Sigmoid colon (tissue), 7 donors: ENCODE results near the gene FAM118A. TPM values are rescaled to one million over a fixed set of nuclear protein-coding genes. Genes with fewer than 3 reads are reported as not detected.
"Not testable (repeated sequence)": the region's sequence is repeated elsewhere in the genome, so short reads cannot be mapped to it uniquely, and the experiment has no call there.

Source experiments
- DNase-seq: peaks from one replicate; pipeline ENCODE4 v3.0.0-alpha.2; 2019
- H3K27ac ChIP-seq, 4 donors: fragments of 200-600 bp; sonication (generic); one replicate each; pipeline ENCODE4 v1.5.1; 2016 to 2019; ENCODE audit warnings: mild to moderate bottlenecking in 1 of 4
- H3K27me3 ChIP-seq, 3 donors: fragments of 200-600 bp; sonication (generic); one replicate each; pipeline ENCODE4 v1.5.1; 2019; ENCODE audit warnings: mild to moderate bottlenecking in 1 of 3
- H3K36me3 ChIP-seq, 4 donors: fragments of 200-600 bp; sonication (generic); one replicate each; pipeline ENCODE4 v1.5.1; 2016 to 2019
- H3K4me1 ChIP-seq, 4 donors: fragments of 200-600 bp; sonication (generic); one replicate each; pipeline ENCODE4 v1.5.1; 2017 to 2019
- H3K4me3 ChIP-seq, 4 donors: fragments of 200-600 bp; sonication (generic); one replicate each; pipeline ENCODE4 v1.5.1; 2017 to 2019; ENCODE audit warnings: mild to moderate bottlenecking in 2 of 4, moderate library complexity in 1 of 4
- H3K9me3 ChIP-seq, 4 donors: fragments of 200-600 bp in 3 of 4; sonication (generic) in 3 of 4; one replicate each; pipeline versions ENCODE4 v1.5.1 to v1.6.1; 2013 to 2019
- CTCF ChIP-seq, 4 experiments: fragments of 450-650 bp in 3 of 4; fragments of 200-600 bp in 1 of 4; IDR thresholded peaks; one replicate each; pipeline ENCODE4 v1.5.1; 2016 to 2019; ENCODE audit warnings: antibody characterized with exemption in 4 of 4, mild to moderate bottlenecking in 3 of 4, moderate library complexity in 2 of 4
- EP300 ChIP-seq, 4 donors: sonication (generic); formaldehyde crosslinking; IDR thresholded peaks; one replicate each; pipeline ENCODE4 v1.6.1; 2017; ENCODE audit warnings: antibody characterized with exemption in 4 of 4
- POLR2A ChIP-seq, 2 donors: fragments of 450-650 bp; IDR thresholded peaks; one replicate each; pipeline ENCODE4 v1.6.1; 2016; ENCODE audit warnings: antibody characterized with exemption in 2 of 2, mild to moderate bottlenecking in 2 of 2, moderate library complexity in 2 of 2
- POLR2AphosphoS5 ChIP-seq, 4 donors: sonication (generic); formaldehyde crosslinking; IDR thresholded peaks; one replicate each; pipeline ENCODE4 v1.6.1; 2017; ENCODE audit warnings: antibody characterized with exemption in 4 of 4
- WGBS, 2 donors: extraction: QIAGEN DNeasy Blood & Tissue Kit; methylation state at CpG; one replicate each; pipeline ENCODE4 v1.1.7; 2013; 5-methylcytosine and 5-hydroxymethylcytosine counted together
- intact Hi-C: fragments of 100-400 bp; cut with DNase I; formaldehyde crosslinking; loops from one replicate; pipeline ENCODE4 v1.15.1; 2023
- polyA plus RNA-seq, 3 donors: library from polyadenylated mRNA; stranded (reverse); fragments of 200-250 nt; gene quantifications; one replicate each; pipeline ENCODE4 v1.2.3, GENCODE V29; 2013
- total RNA-seq, 4 donors: library from RNA; depleted of rRNA; stranded (reverse); fragments of >200 nt; gene quantifications; one replicate each; pipeline ENCODE4 v1.1.0, GENCODE V29; 2016
- donor health status: healthy with polysubstance abuse.
- donor health status: Bipolar disorder and iron deficiency.
- donor health status: healthy.

The FAM118A gene
- total and polyA plus RNA-seq, 7 donors: 7.2 to 126 (median 18.8) TPM

GRCh38 chr22:45349916-45350315, 40.2 kb downstream of the FAM118A start:
- H3K27ac ChIP-seq: no peak overlapping the region
- 95% methylated on average over 3 of the region's 3 CpGs for WGBS, 2 donors
- no peaks in the 10 kb centered on the region for H3K27me3 ChIP-seq
- H3K9me3 ChIP-seq: no peaks in the 10 kb centered on the region
- H3K4me1 ChIP-seq: no peaks in the 10 kb centered on the region
- H3K4me3 ChIP-seq: no peak overlapping the region
- intact Hi-C loops: no loop called here
- no peak for DNase-seq
- no peak for TF ChIP-seq EP300 (IDR thresholded peaks at IDR 0.05)
- no peak for TF ChIP-seq CTCF (IDR thresholded peaks at IDR 0.05)
- TF ChIP-seq POLR2A (IDR thresholded peaks at IDR 0.05): no peak
- TF ChIP-seq POLR2AphosphoS5 (IDR thresholded peaks at IDR 0.05): no peak
- peaks cover 0 to 5% (median 0%) of the 10 kb centered on the region in 4 donors for H3K36me3 ChIP-seq

- no peak for TF ChIP-seq EP300 (IDR thresholded peaks at IDR 0.05)
- no peak for TF ChIP-seq POLR2A (IDR thresholded peaks at IDR 0.05)
- no peak for TF ChIP-seq POLR2AphosphoS5 (IDR thresholded peaks at IDR 0.05)
- TF ChIP-seq CTCF (IDR thresholded peaks at IDR 0.05): no peak
- DNase-seq: no peak
- Histone ChIP-seq H3K4me3 (no peak overlapping the region), H3K27ac (no peak overlapping the region), H3K9me3 (no peaks in the 10 kb centered on the region), H3K4me1 (no peaks in the 10 kb centered on the region), H3K27me3 (no peaks in the 10 kb centered on the region), H3K36me3 (no peaks in the 10 kb centered on the region)
- intact Hi-C loops: no loop called here
- 96 to 98% methylated on average over 1 of the region's 1 CpG for WGBS, 2 donors
These were observed 42.2 kb downstream of the FAM118A start for GRCh38 chr22:45351956-45352355.

- 82 to 86% methylated on average over 5 of the region's 5 CpGs for WGBS, 2 donors
These were observed 43.0 kb downstream of the FAM118A start for GRCh38 chr22:45352757-45353156.

DNA sequence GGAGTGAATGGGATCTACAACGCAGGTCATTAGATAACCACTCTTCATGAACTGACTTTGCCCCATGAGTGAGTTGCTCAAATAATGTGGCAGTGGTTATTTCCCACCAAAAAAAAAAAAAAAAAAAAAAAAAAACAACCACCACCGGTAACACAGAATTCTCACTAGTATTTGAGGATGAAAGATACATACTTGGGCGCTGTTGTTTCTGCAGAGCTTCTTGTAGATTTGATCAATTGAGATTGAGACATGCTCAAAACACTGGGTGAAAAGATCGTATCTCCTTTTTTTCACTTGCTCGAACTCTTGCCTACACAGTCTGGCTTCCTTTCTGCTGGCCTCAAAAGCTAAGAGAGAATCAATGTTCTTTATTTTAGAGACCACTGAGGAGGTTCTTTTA, 44.1 kb downstream of the FAM118A start:
- H3K27ac ChIP-seq: no peak overlapping the region

More at GRCh38 chr22:45352757-45353156, 43.0 kb downstream of the FAM118A start:
- H3K27me3 ChIP-seq, H3K9me3 ChIP-seq, H3K27ac ChIP-seq, intact Hi-C loops, H3K4me3 ChIP-seq, DNase-seq, H3K4me1 ChIP-seq, H3K36me3 ChIP-seq: not testable (repeated sequence)

DNA sequence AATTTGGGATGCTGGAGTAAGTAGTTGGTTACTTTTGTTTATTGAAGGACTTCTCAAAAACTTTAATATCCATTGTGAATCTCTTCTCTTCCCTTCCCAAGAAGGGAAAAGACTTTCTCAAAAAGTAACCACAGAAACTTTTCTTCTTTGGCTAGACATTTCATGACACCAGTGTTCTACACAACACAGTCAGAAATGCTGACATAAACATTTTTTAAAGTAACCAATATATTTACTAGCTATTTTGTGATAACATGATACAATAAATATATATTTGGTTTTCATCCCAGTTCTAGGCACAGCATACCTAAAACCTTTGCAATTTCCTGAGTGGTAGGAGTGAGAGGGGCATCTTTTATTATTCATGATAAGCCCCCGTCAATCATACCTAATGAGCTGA, 47.8 kb downstream of the FAM118A start:
- no peak overlapping the region for H3K27ac ChIP-seq
- H3K36me3 ChIP-seq: no peaks in the 10 kb centered on the region
- H3K9me3 ChIP-seq: no peaks in the 10 kb centered on the region
- intact Hi-C loops: no loop called here
- 95 to 98% methylated on average over 1 of the region's 1 CpG for WGBS, 2 donors
- H3K4me1 ChIP-seq: no peaks in the 10 kb centered on the region
- TF ChIP-seq EP300 (IDR thresholded peaks at IDR 0.05): no peak
- TF ChIP-seq CTCF (IDR thresholded peaks at IDR 0.05): no peak
- TF ChIP-seq POLR2A (IDR thresholded peaks at IDR 0.05): no peak
- no peak overlapping the region for H3K4me3 ChIP-seq
- DNase-seq: no peak
- H3K27me3 ChIP-seq: no peaks in the 10 kb centered on the region

More for the DNA sequence above, 44.1 kb downstream of the FAM118A start:
- Histone ChIP-seq H3K36me3 (no peaks in the 10 kb centered on the region), H3K4me3 (no peak overlapping the region), H3K9me3 (no peaks in the 10 kb centered on the region), H3K27me3 (no peaks in the 10 kb centered on the region), H3K4me1 (no peaks in the 10 kb centered on the region)
- DNase-seq: no peak
- 89 to 96% methylated on average over 5 of the region's 5 CpGs for WGBS, 2 donors
- TF ChIP-seq POLR2A (IDR thresholded peaks at IDR 0.05): no peak
- intact Hi-C loops: no loop called here

DNA sequence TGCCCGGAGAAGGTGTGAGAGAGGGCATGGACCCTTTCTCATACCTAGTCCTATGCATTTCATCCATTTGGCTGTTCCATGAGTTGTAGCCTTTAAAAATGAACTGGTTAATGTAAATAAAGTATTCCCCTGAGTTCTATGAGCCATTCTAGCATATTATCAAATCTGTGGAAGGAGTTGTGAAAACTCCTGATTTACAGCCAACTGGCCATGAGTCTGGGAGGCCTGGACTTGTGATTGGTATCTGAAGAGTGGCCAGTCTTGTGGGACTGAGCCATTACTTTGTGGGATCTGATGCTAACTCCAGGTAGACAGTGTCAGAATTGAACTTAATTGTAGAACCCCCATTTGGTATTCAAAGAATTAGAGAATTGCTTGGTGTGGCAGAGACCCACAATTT, 48.4 kb downstream of the FAM118A start:
- Histone ChIP-seq H3K4me1 (no peaks in the 10 kb centered on the region), H3K4me3 (no peak overlapping the region), H3K9me3 (no peaks in the 10 kb centered on the region), H3K27ac (no peak overlapping the region), H3K36me3 (no peaks in the 10 kb centered on the region), H3K27me3 (no peaks in the 10 kb centered on the region)
- TF ChIP-seq POLR2AphosphoS5 (IDR thresholded peaks at IDR 0.05) (no peak), CTCF (IDR thresholded peaks at IDR 0.05) (no peak), EP300 (IDR thresholded peaks at IDR 0.05) (no peak), POLR2A (IDR thresholded peaks at IDR 0.05) (no peak)
- intact Hi-C loops: no loop called here
- WGBS, 2 donors: 95 to 97% methylated on average over 1 of the region's 1 CpG
- no peak for DNase-seq
